Measurements from ENCODE around the gene NGFR.

- TF ChIP-seq CTCF (conservative IDR thresholded peaks at IDR 0.05 in 1 of 2, IDR thresholded peaks at IDR 0.05 in 1 of 2; ENCODE audit: extremely low read depth in 1 of 2, insufficient read depth in 1 of 2, low read depth in 1 of 2, low read length in 2 of 2): no peak
- TF ChIP-seq EZH2 (IDR thresholded peaks at IDR 0.05; ENCODE audit: borderline replicate concordance, low read length): no peak
Measured at GRCh38 chr17:49469831-49470810, 25.0 kb upstream of the NGFR start.
